HPDE6-E6E7 (cell line): ENCODE measurements around the gene SPI1.

ENCODE experiments used
- DNase-seq: peaks from one replicate; pipeline ENCODE4 v3.0.0; 2011; ENCODE audit warnings: missing footprints; ENCODE audit errors: extremely low spot score

Gene SPI1

GRCh38 chr11:47388697-47389576, 10.6 kb upstream of the SPI1 start:
- no peak for DNase-seq

GRCh38 chr11:47387944-47388696, 9.8 kb upstream of the SPI1 start:
- no peak for DNase-seq

- DNase-seq = no peak
These were observed 6.2 kb upstream of the SPI1 start for GRCh38 chr11:47384498-47384897.

- DNase-seq = no peak
These were observed 4.7 kb upstream of the SPI1 start for GRCh38 chr11:47383071-47383470.

- DNase-seq = no peak
These were observed 1.7 kb upstream of the SPI1 start for GRCh38 chr11:47380078-47380477.

- DNase-seq = no peak
These were observed 970 bp upstream of the SPI1 start for GRCh38 chr11:47379317-47379716.

GRCh38 chr11:47378836-47379170, 456 bp upstream of the SPI1 start:
- no peak for DNase-seq

GRCh38 chr11:47377571-47378009, 757 bp downstream of the SPI1 start:
- no peak for DNase-seq

- no peak for DNase-seq
These were observed 1.6 kb downstream of the SPI1 start for GRCh38 chr11:47376525-47377371.

GRCh38 chr11:47376107-47376524, 2.2 kb downstream of the SPI1 start:
- DNase-seq = no peak

GRCh38 chr11:47375546-47376085, 2.7 kb downstream of the SPI1 start:
- no peak for DNase-seq

- DNase-seq = no peak
These were observed 3.3 kb downstream of the SPI1 start for GRCh38 chr11:47375020-47375419.

GRCh38 chr11:47374720-47375019, 3.7 kb downstream of the SPI1 start:
- DNase-seq = no peak

- peak; percentile 80 for DNase-seq
These were observed 4.2 kb downstream of the SPI1 start for GRCh38 chr11:47373876-47374719.

- DNase-seq = no peak
These were observed 5.9 kb downstream of the SPI1 start for GRCh38 chr11:47372422-47372821.

- DNase-seq = no peak
These were observed 8.7 kb downstream of the SPI1 start for GRCh38 chr11:47369676-47370075.

- no peak for DNase-seq
These were observed 12.3 kb downstream of the SPI1 start for GRCh38 chr11:47366020-47366490.

GRCh38 chr11:47361419-47361818, 16.9 kb downstream of the SPI1 start:
- no peak for DNase-seq

- no peak for DNase-seq
These were observed 18.0 kb downstream of the SPI1 start for GRCh38 chr11:47360341-47360740.

- DNase-seq = no peak
These were observed 18.8 kb downstream of the SPI1 start for GRCh38 chr11:47359586-47359985.

GRCh38 chr11:47359162-47359561, 19.2 kb downstream of the SPI1 start:
- no peak for DNase-seq
